Activated T-cell treated with anti-CD3 and anti-CD28 coated beads, Interleukin-2, amount 50 U/mL, for 4 hours (primary cell): ENCODE data around the gene ZNF850. TPM values are rescaled to one million over a fixed set of nuclear protein-coding genes. Genes with fewer than 3 reads are reported as not detected.
"Not testable (repeated sequence)": the region's sequence is repeated elsewhere in the genome, so short reads cannot be mapped to it uniquely, and the experiment has no call there.

Experiments
- ATAC-seq, 2 donors: fragments of 200-7000 bp; cut with Tn5 transposase; one replicate each; pipeline ENCODE4 v1.10.0; 2021
- DNase-seq: peaks from one replicate; pipeline ENCODE4 v3.0.0-alpha.2; 2020
- H3K27me3 Mint-ChIP-seq: one replicate; pipeline ENCODE4 v1.8.0; 2021; ENCODE audit warnings: low read depth, mixed read lengths
- H3K36me3 Mint-ChIP-seq: one replicate; pipeline ENCODE4 v1.8.0; 2022; ENCODE audit warnings: mixed read lengths; ENCODE audit not compliant: insufficient read depth
- H3K4me1 Mint-ChIP-seq: one replicate; pipeline ENCODE4 v1.8.0; 2021; ENCODE audit warnings: low read depth, mixed read lengths
- H3K4me3 Mint-ChIP-seq: one replicate; pipeline ENCODE4 v1.8.0; 2021; ENCODE audit warnings: mild to moderate bottlenecking, moderate library complexity, mixed read lengths
- H3K9me3 Mint-ChIP-seq: one replicate; pipeline ENCODE4 v1.8.0; 2021; ENCODE audit warnings: mixed read lengths
- total RNA-seq, 3 donors: library from RNA; stranded (reverse); gene quantifications; one replicate each; pipeline ENCODE4 v1.2.1, GENCODE V29; 2021

Gene ZNF850
- 1 to 10 TPM; 2.5 to 4.1 (median 3.5) TPM for total RNA-seq

DNA sequence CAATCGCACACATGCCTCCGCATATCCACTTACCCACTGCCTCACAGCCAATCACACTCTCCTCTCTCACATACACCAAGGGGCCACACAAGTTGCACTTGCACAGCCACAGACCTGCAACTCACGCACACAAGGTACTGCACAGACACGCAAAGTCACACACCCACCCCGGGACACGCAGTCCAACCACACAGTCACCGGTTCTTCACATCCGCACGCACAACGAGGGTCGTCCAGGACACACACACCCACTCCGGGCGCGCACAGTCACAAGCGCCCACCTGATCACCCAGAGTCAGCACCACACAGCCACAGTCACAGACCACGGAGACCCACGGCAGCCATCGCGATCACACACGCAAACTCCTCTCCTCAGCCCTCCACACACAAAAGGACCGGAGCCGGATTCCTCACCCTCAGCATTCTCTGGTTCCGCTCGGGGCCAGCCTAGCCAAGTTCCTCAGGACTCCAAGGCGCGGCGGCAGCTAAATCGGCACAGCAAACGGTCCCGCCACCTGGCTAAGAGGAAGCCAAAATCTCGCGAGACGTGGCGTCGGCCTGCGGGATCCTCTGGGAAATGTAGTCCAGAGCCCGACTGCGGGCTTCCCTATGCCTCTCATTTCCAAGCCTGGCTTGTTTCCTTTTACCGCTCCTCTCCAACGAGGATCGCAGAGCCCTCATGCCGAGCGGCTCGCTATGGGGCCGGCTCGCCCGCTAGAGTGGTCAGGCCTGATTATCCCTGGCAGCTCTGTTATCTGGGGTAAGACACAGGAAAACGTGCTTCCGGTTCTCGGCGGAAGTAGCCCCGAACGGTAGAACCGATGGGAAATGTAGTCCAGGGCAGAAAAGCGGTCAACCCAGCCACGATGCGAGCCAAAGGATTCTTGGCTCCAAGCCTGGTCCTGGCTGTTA is at the start of gene ZNF850:
TSS of gene ZNF850 (minus strand) at position 497 of the 912 bp plus-strand sequence. CDS start 10,201 bp downstream, outside the sequence.
- peaks cover 25% of the 10 kb centered on the region for H3K4me1 Mint-ChIP-seq
- H3K36me3 Mint-ChIP-seq, result peaks cover 13% of the 10 kb centered on the region
- H3K9me3 Mint-ChIP-seq, result peaks cover 18% of the 10 kb centered on the region
- H3K27me3 Mint-ChIP-seq, result no peaks in the 10 kb centered on the region
- DNase-seq (peak; percentile 95), ATAC-seq (peak; percentile 96 to 97)
- peak within 1 kb of the TSS; percentile 100 for H3K4me3 Mint-ChIP-seq

DNA sequence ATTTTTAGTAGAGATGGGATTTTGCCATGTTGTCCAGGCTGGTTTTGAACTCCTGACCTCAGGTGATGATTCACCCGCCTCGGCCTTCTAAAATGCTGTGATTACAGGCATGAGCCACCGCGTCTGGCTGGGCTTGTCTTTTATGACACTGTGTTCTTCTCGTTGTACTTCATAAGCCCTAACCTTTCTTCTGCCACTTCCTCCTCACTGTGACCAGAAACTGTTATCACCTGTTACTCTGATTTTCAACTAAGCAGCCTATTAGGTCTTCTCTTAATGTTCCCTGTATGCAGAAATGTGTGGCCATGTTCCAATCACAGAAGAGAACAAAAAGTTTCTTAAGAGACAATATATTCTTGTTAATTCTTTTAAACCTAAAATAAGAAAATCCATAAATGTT is 49.2 kb upstream of the ZNF850 start:
- Mint-ChIP-seq H3K9me3 (peaks cover 50% of the 10 kb centered on the region), H3K36me3 (peaks cover 69% of the 10 kb centered on the region), H3K4me1 (no peaks in the 10 kb centered on the region), H3K4me3 (no peak overlapping the region), H3K27me3 (no peaks in the 10 kb centered on the region)
- DNase-seq (no peak), ATAC-seq (no peak)

DNA sequence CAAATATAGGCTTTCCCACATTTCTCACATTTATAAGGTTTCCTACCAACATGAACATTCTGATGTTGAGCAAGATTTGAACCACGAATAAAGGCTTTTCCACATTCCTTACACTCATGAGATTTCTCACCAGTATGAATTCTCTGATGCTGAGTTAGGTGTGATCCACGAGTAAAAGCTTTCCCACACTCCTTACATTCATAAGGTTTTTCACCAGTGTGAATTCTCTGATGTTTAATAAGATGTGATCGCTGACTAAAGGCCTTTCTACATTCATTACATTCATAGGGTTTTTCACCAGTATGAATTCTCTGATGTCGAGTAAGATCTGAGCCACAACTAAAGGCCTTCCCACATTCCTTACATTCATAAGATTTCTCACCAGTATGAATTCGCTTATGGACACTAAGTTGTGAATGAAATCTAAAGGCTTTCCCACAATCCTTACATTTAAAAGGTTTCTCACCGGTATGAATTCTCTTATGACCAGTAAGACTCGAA is 46.6 kb upstream of the ZNF850 start:
- Mint-ChIP-seq H3K27me3 (no peaks in the 10 kb centered on the region), H3K36me3 (peaks cover 54% of the 10 kb centered on the region), H3K4me3 (no peak overlapping the region), H3K9me3 (peaks cover 30% of the 10 kb centered on the region), H3K4me1 (no peaks in the 10 kb centered on the region)
- ATAC-seq (no peak), DNase-seq (no peak)

DNA sequence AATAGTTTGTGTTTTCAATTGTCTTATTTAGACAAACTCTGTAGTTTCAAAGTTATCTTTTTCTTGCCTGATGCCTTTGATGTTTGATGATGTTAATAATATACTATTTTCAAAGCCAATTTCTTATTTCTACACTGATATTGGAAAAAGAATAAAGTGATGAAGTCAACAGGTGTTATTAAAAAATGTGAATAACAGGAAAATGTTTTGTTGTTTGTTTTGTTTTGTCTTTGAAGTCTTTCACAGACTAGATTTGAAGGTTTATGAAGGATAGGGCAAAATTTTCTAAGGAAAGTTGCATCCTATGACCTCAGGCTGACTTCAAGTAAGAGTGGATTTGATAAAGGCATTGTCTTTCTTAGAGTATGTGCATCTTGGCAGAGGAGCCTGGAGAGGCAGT is 34.4 kb upstream of the ZNF850 start:
- Mint-ChIP-seq H3K4me3 (no peak overlapping the region), H3K36me3 (peaks cover 65% of the 10 kb centered on the region), H3K9me3 (peaks cover 53% of the 10 kb centered on the region), H3K27me3 (no peaks in the 10 kb centered on the region), H3K4me1 (no peaks in the 10 kb centered on the region)
- DNase-seq (no peak), ATAC-seq (no peak)

DNA sequence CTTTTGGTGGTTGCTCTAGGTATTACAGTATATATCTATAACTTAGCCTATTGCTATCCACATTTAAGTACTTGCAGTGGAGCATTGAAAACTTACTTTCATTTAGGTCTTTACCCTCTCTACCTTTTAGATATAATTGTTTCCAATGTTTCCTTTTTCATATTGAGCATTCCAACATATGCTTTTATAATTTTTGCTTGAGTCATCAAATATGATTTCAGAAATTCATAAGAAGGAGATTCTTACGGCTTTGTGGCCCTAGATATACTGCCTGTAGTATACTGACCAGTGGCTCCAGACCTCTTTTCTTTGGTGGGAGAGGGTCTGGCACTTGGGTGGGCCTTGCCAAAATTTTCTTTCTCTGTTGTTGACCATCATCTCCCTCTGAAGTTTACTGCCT is 32.8 kb upstream of the ZNF850 start:
- ATAC-seq (no peak), DNase-seq (no peak)
- H3K27me3 Mint-ChIP-seq, result no peaks in the 10 kb centered on the region
- no peaks in the 10 kb centered on the region for H3K4me1 Mint-ChIP-seq
- peaks cover 37% of the 10 kb centered on the region for H3K9me3 Mint-ChIP-seq
- peaks cover 60% of the 10 kb centered on the region for H3K36me3 Mint-ChIP-seq
- H3K4me3 Mint-ChIP-seq, result no peak overlapping the region

- H3K4me1 Mint-ChIP-seq, result peaks cover 12% of the 10 kb centered on the region
- ATAC-seq, result no peak
- H3K9me3 Mint-ChIP-seq, result peaks cover 26% of the 10 kb centered on the region
- no peaks in the 10 kb centered on the region for H3K27me3 Mint-ChIP-seq
- peaks cover 28% of the 10 kb centered on the region for H3K36me3 Mint-ChIP-seq
- peak overlapping the region; percentile 93 for H3K4me3 Mint-ChIP-seq
- no peak for DNase-seq
Measured at GRCh38 chr19:36797786-36798108, 25.1 kb upstream of the ZNF850 start.

- Mint-ChIP-seq H3K4me3 (peak overlapping the region; percentile 93), H3K4me1 (peaks cover 12% of the 10 kb centered on the region), H3K27me3 (peaks cover 4% of the 10 kb centered on the region), H3K36me3 (peaks cover 23% of the 10 kb centered on the region), H3K9me3 (peaks cover 32% of the 10 kb centered on the region)
- ATAC-seq (no peak), DNase-seq (no peak)
Measured at GRCh38 chr19:36796714-36796992, 24.0 kb upstream of the ZNF850 start.

DNA sequence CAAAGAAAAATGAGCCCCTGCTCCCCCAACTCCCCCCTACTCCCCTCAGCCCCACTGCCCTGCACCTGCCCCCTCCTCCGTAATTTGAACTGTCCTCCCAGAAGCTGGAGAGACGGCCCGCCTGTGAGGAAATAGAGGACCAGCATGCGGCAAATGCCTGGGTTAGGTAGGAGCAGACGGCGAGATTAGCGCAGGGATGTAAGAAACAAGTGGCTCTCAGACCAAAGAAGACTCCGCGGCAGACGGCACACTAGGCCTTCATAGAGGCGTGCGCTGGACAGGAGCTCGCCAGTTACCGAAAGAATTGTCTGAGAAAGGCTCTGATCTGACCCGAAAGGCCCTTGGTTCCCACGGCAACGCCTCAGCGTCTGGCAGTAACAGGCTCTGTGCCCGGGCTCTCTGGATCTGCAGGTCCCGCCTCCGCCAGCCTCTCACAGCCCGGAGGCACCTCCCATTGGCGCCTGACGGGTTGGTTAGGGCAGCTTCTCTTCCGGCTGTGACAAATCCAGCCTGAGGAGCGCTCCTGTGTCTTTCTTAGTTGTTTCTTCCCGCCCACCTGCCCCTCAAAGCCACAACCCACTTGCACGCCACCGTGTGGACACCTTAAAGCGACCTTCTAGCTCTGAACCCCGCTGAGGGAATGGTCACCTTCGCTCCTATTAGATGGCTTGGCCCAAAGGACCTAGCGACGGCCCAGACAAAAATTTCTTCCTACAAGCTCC is 19.0 kb upstream of the ZNF850 start:
- H3K27me3 Mint-ChIP-seq, H3K4me1 Mint-ChIP-seq, DNase-seq, H3K4me3 Mint-ChIP-seq, H3K36me3 Mint-ChIP-seq: not testable (repeated sequence)
- peak; percentile 85 to 90 for ATAC-seq
- H3K9me3 Mint-ChIP-seq, result peaks cover 29% of the 10 kb centered on the region

DNA sequence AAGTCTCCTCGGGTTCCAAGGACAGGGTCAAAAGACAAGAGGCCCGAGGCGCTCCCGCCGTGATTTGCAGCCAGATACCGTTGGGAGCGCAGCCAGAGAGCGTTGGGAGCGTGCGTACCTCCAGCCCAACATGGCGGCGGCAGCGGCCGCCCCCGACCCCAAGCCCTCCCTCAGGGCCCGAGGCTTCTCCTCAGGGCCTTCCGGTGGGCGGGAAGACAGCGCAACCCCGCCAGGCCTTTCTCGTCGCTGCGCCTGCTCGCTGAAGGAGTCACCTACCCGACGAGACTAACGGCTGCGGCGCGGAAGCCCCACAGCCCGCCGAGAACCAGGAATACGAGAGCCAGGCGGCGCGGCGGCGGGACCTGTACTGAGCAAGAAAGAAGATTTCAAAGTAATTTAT is 3.2 kb upstream of the ZNF850 start:
- Mint-ChIP-seq H3K4me3 (no peak overlapping the region), H3K27me3 (no peaks in the 10 kb centered on the region), H3K9me3 (peaks cover 22% of the 10 kb centered on the region), H3K4me1 (peaks cover 24% of the 10 kb centered on the region), H3K36me3 (peaks cover 13% of the 10 kb centered on the region)
- ATAC-seq (no peak), DNase-seq (no peak)

GRCh38 chr19:36773223-36773579 is 594 bp upstream of the ZNF850 start:
- DNase-seq (no peak), ATAC-seq (peak; percentile 16 to 24)
- Mint-ChIP-seq H3K9me3 (peaks cover 18% of the 10 kb centered on the region), H3K27me3 (no peaks in the 10 kb centered on the region), H3K4me1 (peaks cover 25% of the 10 kb centered on the region), H3K4me3 (peak overlapping the region; percentile 100), H3K36me3 (peaks cover 15% of the 10 kb centered on the region)

DNA sequence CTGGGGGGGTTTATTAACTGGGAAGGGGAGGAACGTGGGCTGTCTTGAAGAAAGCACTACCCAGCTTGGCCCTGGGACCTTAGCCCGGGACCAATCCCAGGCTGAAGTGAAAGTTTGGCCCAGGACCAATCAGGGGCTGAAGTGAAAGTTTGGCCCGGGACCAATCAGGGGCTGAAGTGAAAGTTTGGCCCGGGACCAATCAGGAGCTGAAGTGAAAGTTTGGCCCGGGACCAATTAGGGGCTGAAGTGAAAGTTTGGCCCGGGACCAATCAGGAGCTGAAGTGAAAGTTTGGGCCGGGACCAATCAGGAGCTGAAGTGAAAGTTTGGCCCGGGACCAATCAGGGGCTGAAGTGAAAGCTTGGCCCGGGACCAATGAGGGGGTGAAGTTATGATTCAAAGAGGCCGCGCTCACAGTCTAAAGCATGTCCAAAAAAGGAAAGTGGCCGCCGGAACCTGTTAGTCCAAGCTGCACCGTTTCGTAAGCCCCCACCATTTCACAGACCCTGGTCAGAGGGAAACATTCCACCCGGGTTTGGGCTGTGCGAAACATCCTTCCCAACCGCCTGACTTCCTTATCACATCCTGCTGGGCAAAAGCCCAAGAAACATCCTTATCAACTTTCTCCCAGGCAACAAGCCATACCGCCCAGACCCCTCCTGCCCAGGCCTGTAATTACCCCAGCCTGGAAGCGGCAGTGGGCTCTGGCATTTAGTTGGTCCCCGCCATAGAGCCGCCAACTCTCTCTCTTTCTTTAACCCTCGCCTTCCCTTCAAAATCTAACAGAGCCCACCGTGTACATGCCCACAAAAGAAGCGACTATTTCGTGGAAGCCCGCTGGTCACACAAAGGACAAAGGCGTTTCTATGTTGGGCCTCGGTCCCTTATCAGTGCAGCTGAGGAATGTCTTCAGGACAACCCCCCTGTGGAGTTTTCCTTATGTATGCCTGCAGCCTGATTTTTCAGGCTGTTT is 1.1 kb downstream of the ZNF850 start:
- Mint-ChIP-seq H3K36me3 (peaks cover 13% of the 10 kb centered on the region), H3K4me3 (peak overlapping the region; percentile 100), H3K4me1 (peaks cover 25% of the 10 kb centered on the region), H3K9me3 (peaks cover 18% of the 10 kb centered on the region), H3K27me3 (no peaks in the 10 kb centered on the region)
- DNase-seq (no peak), ATAC-seq (no peak)

GRCh38 chr19:36750066-36750691 is 22.4 kb downstream of the ZNF850 start:
- DNase-seq (no peak), ATAC-seq (no peak)
- H3K9me3 Mint-ChIP-seq, result peaks cover 56% of the 10 kb centered on the region
- no peak overlapping the region for H3K4me3 Mint-ChIP-seq
- H3K4me1 Mint-ChIP-seq, result no peaks in the 10 kb centered on the region
- peaks cover 80% of the 10 kb centered on the region for H3K36me3 Mint-ChIP-seq
- H3K27me3 Mint-ChIP-seq, result no peaks in the 10 kb centered on the region

- H3K4me3 Mint-ChIP-seq, ATAC-seq, H3K4me1 Mint-ChIP-seq, DNase-seq, H3K27me3 Mint-ChIP-seq: not testable (repeated sequence)
- Mint-ChIP-seq H3K9me3 (peaks cover 58% of the 10 kb centered on the region), H3K36me3 (peaks cover 78% of the 10 kb centered on the region)
Measured at GRCh38 chr19:36749613-36750012, 23.0 kb downstream of the ZNF850 start.
